Esophagus muscularis mucosa (tissue), 4 donors: ENCODE measurements around the gene ALG8. TPM values are rescaled to one million over a fixed set of nuclear protein-coding genes. Genes with fewer than 3 reads are reported as not detected.
"Not testable (repeated sequence)": the region's sequence is repeated elsewhere in the genome, so short reads cannot be mapped to it uniquely, and the experiment has no call there.

Source experiments
- DNase-seq: peaks from one replicate; pipeline ENCODE4 v3.0.0-alpha.2; 2017; ENCODE audit errors: extremely low spot score
- H3K27ac ChIP-seq, 4 donors: fragments of 200-600 bp; sonication (generic); replicated peaks in 1 of 4; 1 replicate in 3 of 4; 2 replicates in 1 of 4; pipeline ENCODE4 v1.5.1; 2016 to 2019; ENCODE audit warnings: mild to moderate bottlenecking in 1 of 4
- H3K27me3 ChIP-seq, 4 donors: fragments of 200-600 bp; sonication (generic); one replicate each; pipeline versions ENCODE4 v1.5.1 to v1.6.0; 2016 to 2019
- H3K36me3 ChIP-seq, 4 donors: fragments of 200-600 bp; sonication (generic); one replicate each; pipeline ENCODE4 v1.5.1; 2016 to 2019
- H3K4me1 ChIP-seq, 4 donors: fragments of 200-600 bp; sonication (generic); one replicate each; pipeline ENCODE4 v1.5.1; 2016 to 2019
- H3K4me3 ChIP-seq, 4 donors: fragments of 200-600 bp; sonication (generic); 1 replicate in 2 of 4; 2 replicates in 2 of 4; pipeline ENCODE4 v1.5.1; 2016 to 2019; ENCODE audit warnings: mild to moderate bottlenecking in 4 of 4, moderate library complexity in 1 of 4
- H3K9me3 ChIP-seq, 4 donors: fragments of 200-600 bp; sonication (generic); 1 replicate in 3 of 4; 2 replicates in 1 of 4; pipeline ENCODE4 v1.5.1; 2016 to 2019
- CTCF ChIP-seq, 3 experiments: fragments of 200-600 bp in 2 of 3; fragments of 450-650 bp in 1 of 3; sonication (generic) in 2 of 3; IDR thresholded peaks; one replicate each; pipeline ENCODE4 v1.5.1; 2017 to 2019; ENCODE audit warnings: antibody characterized with exemption in 3 of 3, mild to moderate bottlenecking in 2 of 3, moderate library complexity in 1 of 3
- EP300 ChIP-seq: sonication (generic); formaldehyde crosslinking; IDR thresholded peaks from one replicate; pipeline ENCODE4 v1.6.1; 2017; ENCODE audit warnings: antibody characterized with exemption
- POLR2A ChIP-seq: fragments of 450-650 bp; IDR thresholded peaks from one replicate; pipeline ENCODE4 v1.6.1; 2017; ENCODE audit warnings: antibody characterized with exemption, moderate library complexity, mild to moderate bottlenecking, low read depth
- POLR2AphosphoS5 ChIP-seq, 2 donors: sonication (generic); formaldehyde crosslinking; IDR thresholded peaks; one replicate each; pipeline ENCODE4 v1.6.1; 2017; ENCODE audit warnings: antibody characterized with exemption in 2 of 2
- WGBS: methylation state at CpG from one replicate; pipeline ENCODE4 v1.1.5; 2018; 5-methylcytosine and 5-hydroxymethylcytosine counted together
- intact Hi-C: fragments of 100-400 bp; cut with DNase I; formaldehyde crosslinking; loops from one replicate; pipeline ENCODE4 v1.15.1; 2023
- total RNA-seq, 4 donors: library from RNA; depleted of rRNA; stranded (reverse); fragments of >200 nt; gene quantifications; one replicate each; pipeline versions ENCODE4 v1.1.0 to v1.2.1, GENCODE V29; 2016

The ALG8 gene
- total RNA-seq, 4 donors from 2014 or later, result 11.2 to 21.6 (median 15.7) TPM

- intact Hi-C loops, result no loop called here
- WGBS, result 93% methylated on average over 7 of the region's 7 CpGs
- DNase-seq, result no peak
- Histone ChIP-seq H3K36me3 (peaks cover 20 to 53% (median 26%) of the 10 kb centered on the region in 4 donors), H3K27ac (no peak overlapping the region), H3K4me1 (no peaks in the 10 kb centered on the region), H3K9me3 (no peaks in the 10 kb centered on the region), H3K4me3 (no peak overlapping the region), H3K27me3 (no peaks in the 10 kb centered on the region)
- no peak for TF ChIP-seq POLR2AphosphoS5 (IDR thresholded peaks at IDR 0.05)
- TF ChIP-seq POLR2A, result no peak
- TF ChIP-seq EP300, result no peak
- no peak for TF ChIP-seq CTCF (IDR thresholded peaks at IDR 0.05)
Observed at GRCh38 chr11:78097666-78098385, 41.6 kb downstream of the ALG8 start.

- TF ChIP-seq EP300 (no peak), CTCF (IDR thresholded peaks at IDR 0.05) (no peak), POLR2A (no peak), POLR2AphosphoS5 (IDR thresholded peaks at IDR 0.05) (no peak)
- no peak for DNase-seq
- Histone ChIP-seq H3K9me3 (no peaks in the 10 kb centered on the region), H3K4me3 (no peak overlapping the region), H3K4me1 (no peaks in the 10 kb centered on the region), H3K27me3 (no peaks in the 10 kb centered on the region), H3K36me3 (peaks cover 4 to 25% (median 10%) of the 10 kb centered on the region in 4 donors), H3K27ac (no peak overlapping the region)
- WGBS, result 100% methylated on average over 2 of the region's 2 CpGs
- intact Hi-C loops, result no loop called here
Observed at GRCh38 chr11:78094250-78094649, 45.2 kb downstream of the ALG8 start.

- H3K27ac ChIP-seq, H3K4me3 ChIP-seq, H3K36me3 ChIP-seq, intact Hi-C loops, H3K27me3 ChIP-seq, H3K9me3 ChIP-seq, H3K4me1 ChIP-seq, DNase-seq: not testable (repeated sequence)
- 83% methylated on average over 6 of the region's 6 CpGs for WGBS
Observed at GRCh38 chr11:78086521-78087074, 52.8 kb downstream of the ALG8 start.

- H3K4me3 ChIP-seq, result no peak overlapping the region
- intact Hi-C loops, result no loop called here
Observed at GRCh38 chr11:78085972-78086371, 53.5 kb downstream of the ALG8 start.

GRCh38 chr11:78084506-78084905 lies 54.9 kb downstream of the ALG8 start:
- intact Hi-C loops, H3K27me3 ChIP-seq, DNase-seq, H3K36me3 ChIP-seq, H3K9me3 ChIP-seq, H3K27ac ChIP-seq, H3K4me3 ChIP-seq: not testable (repeated sequence)
- peaks cover 5 to 12% (median 7%) of the 10 kb centered on the region in 4 donors for H3K4me1 ChIP-seq
- WGBS, result 88% methylated on average over 8 of the region's 8 CpGs

More at GRCh38 chr11:78085972-78086371, 53.5 kb downstream of the ALG8 start:
- Histone ChIP-seq H3K27ac (no peak overlapping the region), H3K27me3 (no peaks in the 10 kb centered on the region), H3K36me3 (no peaks in the 10 kb centered on the region), H3K9me3 (no peaks in the 10 kb centered on the region), H3K4me1 (peaks cover 0 to 2% (median 0%) of the 10 kb centered on the region in 4 donors)
- TF ChIP-seq POLR2A (no peak), EP300 (no peak), POLR2AphosphoS5 (IDR thresholded peaks at IDR 0.05) (no peak), CTCF (IDR thresholded peaks at IDR 0.05) (no peak)
- DNase-seq, result no peak
- WGBS, result 63% methylated on average over 3 of the region's 3 CpGs

GRCh38 chr11:78083021-78083420 lies 56.4 kb downstream of the ALG8 start:
- Histone ChIP-seq H3K4me1 (peaks cover 13 to 18% (median 17%) of the 10 kb centered on the region in 4 donors), H3K9me3 (no peaks in the 10 kb centered on the region), H3K27me3 (no peaks in the 10 kb centered on the region), H3K36me3 (no peaks in the 10 kb centered on the region), H3K27ac (no peak overlapping the region), H3K4me3 (no peak overlapping the region)
- intact Hi-C loops, result no loop called here
- WGBS, result 51% methylated on average over 2 of the region's 4 CpGs
- DNase-seq, result no peak
- TF ChIP-seq POLR2AphosphoS5 (IDR thresholded peaks at IDR 0.05), result no peak
- no peak for TF ChIP-seq CTCF (IDR thresholded peaks at IDR 0.05)
- TF ChIP-seq EP300, result no peak
- TF ChIP-seq POLR2A, result no peak
